Fibroblast of lung (primary cell): ENCODE measurements around the gene ZNF532.

ENCODE experiments used
- EZH2 ChIP-seq: IDR thresholded peaks from 2 replicates; pipeline ENCODE4 v1.5.1; 2012; ENCODE audit warnings: low read length, control low read depth, mild to moderate bottlenecking; ENCODE audit errors: missing control alignments
- TF ChIP-seq, protein P1 (sequence below), 2 donors: IDR thresholded peaks in 1 of 2; conservative IDR thresholded peaks in 1 of 2; 1 replicate in 1 of 2; 2 replicates in 1 of 2; pipeline ENCODE4 v1.5.1; 2011 to 2012; ENCODE audit warnings: low read length in 2 of 2, control low read depth in 1 of 2, inconsistent platforms in 1 of 2, low read depth in 1 of 2, mild to moderate bottlenecking in 1 of 2

DNA sequence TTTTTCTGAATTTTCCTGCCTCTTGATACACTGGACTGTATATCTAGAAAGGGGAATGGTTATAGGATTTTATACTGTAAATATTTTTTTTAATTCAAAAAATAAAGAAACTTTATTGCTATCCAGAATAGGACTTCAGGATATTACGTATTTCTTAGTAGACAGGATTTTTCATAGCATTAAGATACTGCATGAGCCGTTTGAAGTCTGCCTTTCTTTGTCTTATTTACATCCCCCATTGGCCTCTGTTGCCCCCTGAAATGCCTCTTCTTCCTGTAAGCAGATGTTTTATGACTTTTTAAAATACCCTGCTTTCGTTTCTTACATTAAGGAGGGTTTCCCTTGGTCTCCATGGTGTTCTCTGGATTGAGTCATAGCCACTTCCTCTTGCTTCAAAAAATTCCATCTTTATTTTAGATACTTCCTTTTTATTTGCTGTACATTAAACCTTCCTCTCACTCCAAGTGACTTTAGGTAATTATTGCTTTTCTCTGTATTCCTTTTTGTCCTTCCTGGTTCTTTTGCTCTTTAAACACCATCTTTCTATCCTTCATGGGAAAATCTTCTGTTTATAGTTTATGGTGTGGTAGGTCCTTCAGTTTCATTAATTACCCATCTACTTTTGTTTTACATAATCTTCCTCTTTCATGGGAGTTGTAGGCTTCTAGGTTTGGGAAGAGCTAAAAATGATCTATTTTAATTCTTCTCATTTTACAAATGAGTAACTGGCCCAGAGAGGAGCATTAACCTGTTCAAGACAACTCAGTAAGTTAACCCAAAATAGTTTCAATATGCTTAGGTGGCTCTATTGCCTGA is 72.6 kb downstream of the ZNF532 start:
- TF ChIP-seq, protein P1, sequence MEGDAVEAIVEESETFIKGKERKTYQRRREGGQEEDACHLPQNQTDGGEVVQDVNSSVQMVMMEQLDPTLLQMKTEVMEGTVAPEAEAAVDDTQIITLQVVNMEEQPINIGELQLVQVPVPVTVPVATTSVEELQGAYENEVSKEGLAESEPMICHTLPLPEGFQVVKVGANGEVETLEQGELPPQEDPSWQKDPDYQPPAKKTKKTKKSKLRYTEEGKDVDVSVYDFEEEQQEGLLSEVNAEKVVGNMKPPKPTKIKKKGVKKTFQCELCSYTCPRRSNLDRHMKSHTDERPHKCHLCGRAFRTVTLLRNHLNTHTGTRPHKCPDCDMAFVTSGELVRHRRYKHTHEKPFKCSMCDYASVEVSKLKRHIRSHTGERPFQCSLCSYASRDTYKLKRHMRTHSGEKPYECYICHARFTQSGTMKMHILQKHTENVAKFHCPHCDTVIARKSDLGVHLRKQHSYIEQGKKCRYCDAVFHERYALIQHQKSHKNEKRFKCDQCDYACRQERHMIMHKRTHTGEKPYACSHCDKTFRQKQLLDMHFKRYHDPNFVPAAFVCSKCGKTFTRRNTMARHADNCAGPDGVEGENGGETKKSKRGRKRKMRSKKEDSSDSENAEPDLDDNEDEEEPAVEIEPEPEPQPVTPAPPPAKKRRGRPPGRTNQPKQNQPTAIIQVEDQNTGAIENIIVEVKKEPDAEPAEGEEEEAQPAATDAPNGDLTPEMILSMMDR (conservative IDR thresholded peaks at IDR 0.05 in 1 of 2, IDR thresholded peaks at IDR 0.05 in 1 of 2; ENCODE audit: low read depth in 1 of 2, low read length in 2 of 2) = no peak
- no peak for TF ChIP-seq EZH2
